B cell (primary cell): Measurements from ENCODE around the gene SHFL. TPM values are rescaled to one million over a fixed set of nuclear protein-coding genes. Genes with fewer than 3 reads are reported as not detected.

Experiments
- ATAC-seq: fragments of 200-7000 bp; cut with Tn5 transposase; one replicate; pipeline ENCODE4 v1.10.0; 2021; ENCODE audit warnings: low read depth, mild to moderate bottlenecking, moderate number of reproducible peaks, moderate library complexity
- CTCF ChIA-PET: fragments of 350-600 bp; sonication (Branson Sonifier 250); formaldehyde crosslinking; loops from one replicate; lab custom pipeline; 2021; ENCODE audit warnings: antibody characterized with exemption, inconsistent platforms; lab: Charles Lee
- POLR2A ChIA-PET: fragments of 350-600 bp; sonication (Branson Sonifier 250); formaldehyde crosslinking; loops from one replicate; lab custom pipeline; 2021; ENCODE audit warnings: antibody characterized with exemption; lab: Charles Lee
- DNase-seq: peaks from one replicate; pipeline ENCODE4 v3.0.0; 2013
- H2AFZ ChIP-seq: 2 replicates; pipeline ENCODE4 v1.6.1; 2012; ENCODE audit warnings: mild to moderate bottlenecking, low read depth, low read length; ENCODE audit not compliant: insufficient read depth, poor library complexity, severe bottlenecking
- H3K27ac ChIP-seq, 2 donors: 1 replicate in 1 of 2; 2 replicates in 1 of 2; pipeline ENCODE4 v1.5.1; 2012 to 2013; ENCODE audit warnings: low read length in 2 of 2, mild to moderate bottlenecking in 2 of 2, moderate library complexity in 1 of 2
- H3K27me3 ChIP-seq, 4 experiments: fragments of 200-600 bp in 1 of 4; sonication (generic) in 1 of 4; replicated peaks in 1 of 4; 1 replicate in 2 of 4; 2 replicates in 2 of 4; pipeline versions ENCODE4 v1.6.1 to v1.7.0; 2013 to 2016; ENCODE audit warnings: low read length in 3 of 4, mild to moderate bottlenecking in 2 of 4, mixed read lengths in 1 of 4, moderate library complexity in 1 of 4; ENCODE audit not compliant: insufficient read depth in 4 of 4, control insufficient read depth in 3 of 4; ENCODE audit errors: control extremely low read depth in 1 of 4
- H3K36me3 ChIP-seq, 2 experiments: replicated peaks in 1 of 2; 1 replicate in 1 of 2; 2 replicates in 1 of 2; pipeline versions ENCODE4 v1.6.1 to v1.7.1; 2013; ENCODE audit warnings: low read length in 1 of 2; ENCODE audit not compliant: insufficient read depth in 2 of 2, control insufficient read depth in 1 of 2; ENCODE audit errors: control extremely low read depth in 1 of 2, extremely low read depth in 1 of 2
- H3K4me1 ChIP-seq, 2 donors: fragments of 200-600 bp in 1 of 2; sonication (generic) in 1 of 2; 1 replicate in 1 of 2; 2 replicates in 1 of 2; pipeline versions ENCODE4 v1.5.1 to v1.6.1; 2013 to 2017; ENCODE audit warnings: low read length in 2 of 2; ENCODE audit not compliant: control insufficient read depth in 2 of 2, insufficient read depth in 2 of 2
- H3K4me2 ChIP-seq: replicated peaks from 2 replicates; pipeline ENCODE3; 2012; ENCODE audit warnings: mild to moderate bottlenecking, low read depth, low read length; ENCODE audit not compliant: poor library complexity, severe bottlenecking
- H3K4me3 ChIP-seq, 5 experiments: fragments of 200-600 bp in 1 of 5; sonication (generic) in 1 of 5; 1 replicate in 3 of 5; 2 replicates in 2 of 5; pipeline versions ENCODE4 v1.5.1 to v1.7.0; 2011 to 2016; ENCODE audit warnings: low read length in 4 of 5, mild to moderate bottlenecking in 4 of 5, low read depth in 2 of 5, control low read depth in 1 of 5, moderate library complexity in 1 of 5; ENCODE audit not compliant: insufficient read depth in 1 of 5; ENCODE audit errors: control extremely low read depth in 1 of 5, extremely low read depth in 1 of 5
- H3K79me2 ChIP-seq: fragments of 200-600 bp; sonication (generic); one replicate; pipeline ENCODE4 v1.6.0; 2016; ENCODE audit warnings: low read length; ENCODE audit not compliant: control insufficient read depth, insufficient read depth
- H3K9ac ChIP-seq: fragments of 200-600 bp; sonication (generic); 2 replicates; pipeline ENCODE4 v1.6.1; 2017; ENCODE audit warnings: mild to moderate bottlenecking, low read length, moderate library complexity
- H3K9me3 ChIP-seq, 3 donors: one replicate each; pipeline versions ENCODE4 v1.6.1 to v1.7.1; 2013; ENCODE audit warnings: low read length in 2 of 3; ENCODE audit not compliant: control insufficient read depth in 2 of 3, insufficient read depth in 1 of 3; ENCODE audit errors: control extremely low read depth in 1 of 3
- H4K20me1 ChIP-seq: 2 replicates; pipeline ENCODE4 v1.6.0; 2012; ENCODE audit warnings: mild to moderate bottlenecking, low read length; ENCODE audit not compliant: insufficient read depth, control insufficient read depth, poor library complexity, severe bottlenecking
- H3K27ac Mint-ChIP-seq: one replicate; pipeline ENCODE4 v1.8.0; 2021; ENCODE audit warnings: mixed read lengths
- H3K27me3 Mint-ChIP-seq: one replicate; pipeline ENCODE4 v1.8.0; 2021; ENCODE audit warnings: mixed read lengths
- H3K4me1 Mint-ChIP-seq: one replicate; pipeline ENCODE4 v1.8.0; 2021; ENCODE audit warnings: mixed read lengths
- H3K4me3 Mint-ChIP-seq: one replicate; pipeline ENCODE4 v1.8.0; 2021; ENCODE audit warnings: mixed read lengths
- H3K9me3 Mint-ChIP-seq: one replicate; pipeline ENCODE4 v1.8.0; 2022; ENCODE audit warnings: mixed read lengths; ENCODE audit not compliant: insufficient read depth
- EZH2 ChIP-seq: IDR thresholded peaks from 2 replicates; pipeline ENCODE4 v1.6.1; 2012; ENCODE audit warnings: borderline replicate concordance, low read depth, mild to moderate bottlenecking, moderate library complexity, low read length; ENCODE audit not compliant: insufficient read depth, poor library complexity, severe bottlenecking
- WGBS: methylation state at CpG from one replicate; pipeline ENCODE4 v1.1.5; 2013; ENCODE audit warnings: missing lambda C conversion rate; ENCODE audit not compliant: insufficient coverage; 5-methylcytosine and 5-hydroxymethylcytosine counted together
- intact Hi-C: fragments of 100-400 bp; cut with micrococcal nuclease; formaldehyde crosslinking; loops from one replicate; pipeline ENCODE4 v1.10.0; 2022
- polyA plus RNA-seq: library from polyadenylated mRNA; depleted of rRNA; stranded (reverse); fragments of >200 nt; gene quantifications from 2 replicates; pipeline ENCODE4 v1.2.3, GENCODE V29; 2012
- total RNA-seq, 2 donors: library from RNA; stranded (reverse); fragments of 120-200 nt in 1 of 2; gene quantifications; 1 replicate in 1 of 2; 2 replicates in 1 of 2; pipeline versions ENCODE4 v1.2.3 to v1.2.4, GENCODE V29; 2013 to 2022
- TF ChIP-seq, protein P1 (sequence below): fragments of 200-600 bp; IDR thresholded peaks from one replicate; pipeline ENCODE4 v1.8.0; 2022; ENCODE audit warnings: antibody characterized with exemption, mild to moderate bottlenecking

Gene SHFL
- total and polyA plus RNA-seq, 2 donors (not counting 1 experiment from before 2014, with no cell fraction given), result 109 to 205 TPM

DNA sequence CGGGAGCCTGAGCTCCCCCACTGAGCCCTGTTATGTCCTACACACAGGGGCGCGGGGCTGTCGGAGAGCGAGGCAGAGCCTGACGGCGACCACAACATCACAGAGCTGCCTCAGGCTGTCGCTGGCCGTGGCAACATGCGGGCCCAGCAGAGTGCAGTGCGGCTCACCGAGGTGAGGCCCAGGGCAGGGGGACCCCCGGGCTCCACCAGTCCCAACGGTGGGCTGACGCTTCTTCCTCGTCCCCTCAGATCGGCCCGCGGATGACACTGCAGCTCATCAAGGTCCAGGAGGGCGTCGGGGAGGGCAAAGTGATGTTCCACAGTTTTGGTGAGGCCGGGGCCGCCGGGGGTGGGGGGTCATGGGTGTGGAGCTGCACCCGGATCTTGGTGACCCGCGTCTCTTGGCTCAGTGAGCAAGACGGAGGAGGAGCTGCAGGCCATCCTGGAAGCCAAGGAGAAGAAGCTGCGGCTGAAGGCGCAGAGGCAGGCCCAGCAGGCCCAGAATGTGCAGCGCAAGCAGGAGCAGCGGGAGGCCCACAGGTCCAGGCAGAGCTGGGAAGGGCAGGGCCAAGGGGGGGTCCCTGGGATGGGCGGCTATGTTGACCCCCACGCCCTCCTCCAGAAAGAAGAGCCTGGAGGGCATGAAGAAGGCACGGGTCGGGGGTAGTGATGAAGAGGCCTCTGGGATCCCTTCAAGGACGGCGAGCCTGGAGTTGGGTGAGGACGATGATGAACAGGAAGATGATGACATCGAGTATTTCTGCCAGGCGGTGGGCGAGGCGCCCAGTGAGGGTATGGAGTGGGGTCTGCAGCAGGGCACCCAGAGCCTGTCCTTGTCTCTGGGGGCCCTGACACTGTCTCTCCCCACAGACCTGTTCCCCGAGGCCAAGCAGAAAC, 24.2 kb downstream of the SHFL start:
- H3K9ac ChIP-seq, result no peak overlapping the region
- H3K79me2 ChIP-seq, result peaks cover 39% of the 10 kb centered on the region
- H3K27ac ChIP-seq, result peak overlapping the region in 1 of 2 donors; percentile 69
- no peaks in the 10 kb centered on the region for H3K27me3 Mint-ChIP-seq
- H3K4me1 Mint-ChIP-seq, result peaks cover 50% of the 10 kb centered on the region
- no peak overlapping the region for H3K4me2 ChIP-seq
- DNase-seq, result peak; percentile 13
- peaks cover 65% of the 10 kb centered on the region for H4K20me1 ChIP-seq
- H2AFZ ChIP-seq, result no peak overlapping the region
- peak overlapping the region; percentile 54 for H3K4me3 Mint-ChIP-seq
- H3K27ac Mint-ChIP-seq, result peak overlapping the region; percentile 74
- no peak for ATAC-seq
- ChIA-PET POLR2A (interaction anchor here (0.6 to 6.6 kb wide), 3 partner anchors 9 to 445 kb away, joined by 3 to 62 read pairs (median 18); partner anchors contain the start of gene ANGPTL6), CTCF (interaction anchor here (1.2 to 15.9 kb wide), 4 partner anchors 8 to 83 kb away, joined by 3 to 263 read pairs (median 4); partner anchors contain the start of genes ANGPTL6 and PPAN)
- H3K27me3 ChIP-seq, result no peaks in the 10 kb centered on the region
- intact Hi-C loops, result no loop called here
- H3K9me3 ChIP-seq, result peaks cover 0 to 6% (median 0%) of the 10 kb centered on the region in 3 donors
- peaks cover 0 to 55% of the 10 kb centered on the region in 2 experiments for H3K36me3 ChIP-seq
- no peaks in the 10 kb centered on the region for H3K9me3 Mint-ChIP-seq
- peaks cover 43 to 57% of the 10 kb centered on the region in 2 donors for H3K4me1 ChIP-seq
- no peak for TF ChIP-seq EZH2
- WGBS, result 97% methylated on average over 43 of the region's 44 CpGs
- H3K4me3 ChIP-seq, result no peak overlapping the region

DNA sequence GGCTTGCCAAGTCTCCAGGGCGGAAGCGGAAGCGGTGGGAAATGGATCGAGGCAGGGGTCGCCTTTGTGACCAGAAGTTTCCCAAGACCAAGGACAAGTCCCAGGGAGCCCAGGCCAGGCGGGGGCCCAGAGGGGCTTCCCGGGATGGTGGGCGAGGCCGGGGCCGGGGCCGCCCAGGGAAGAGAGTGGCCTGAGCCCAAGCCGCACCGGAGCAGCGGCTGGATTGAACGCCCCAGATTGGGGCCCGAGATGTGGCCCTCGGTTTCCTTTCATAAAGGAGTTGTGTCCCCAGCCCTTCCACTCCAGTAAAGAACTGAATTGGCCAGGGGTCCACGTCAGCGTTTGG, 24.8 kb downstream of the SHFL start:
- peaks cover 0 to 61% of the 10 kb centered on the region in 2 experiments for H3K36me3 ChIP-seq
- no peak overlapping the region for H2AFZ ChIP-seq
- H3K4me3 ChIP-seq, result no peak overlapping the region
- 89% methylated on average over 18 of the region's 19 CpGs for WGBS
- H3K4me3 Mint-ChIP-seq, result peak overlapping the region; percentile 81
- H3K4me2 ChIP-seq, result peak overlapping the region; percentile 68
- peaks cover 0 to 6% (median 0%) of the 10 kb centered on the region in 3 donors for H3K9me3 ChIP-seq
- intact Hi-C loops, result no loop called here
- H4K20me1 ChIP-seq, result peaks cover 71% of the 10 kb centered on the region
- ATAC-seq (no peak), DNase-seq (no peak)
- POLR2A ChIA-PET, result interaction anchor here (0.6 to 6.6 kb wide), 3 partner anchors 9 to 82 kb away, joined by 3 to 62 read pairs (median 18); partner anchors contain the start of gene ANGPTL6
- CTCF ChIA-PET, result interaction anchor here (1.5 to 15.9 kb wide), 4 partner anchors 9 to 139 kb away, joined by 3 to 263 read pairs (median 6); partner anchors contain the start of genes ANGPTL6 and PPAN
- peak overlapping the region; percentile 90 for H3K27ac Mint-ChIP-seq
- peak overlapping the region; percentile 4 to 69 for H3K27ac ChIP-seq
- H3K27me3 Mint-ChIP-seq, result no peaks in the 10 kb centered on the region
- H3K9me3 Mint-ChIP-seq, result no peaks in the 10 kb centered on the region
- H3K4me1 Mint-ChIP-seq, result peaks cover 44% of the 10 kb centered on the region
- no peak for TF ChIP-seq EZH2
- TF ChIP-seq, protein P1, sequence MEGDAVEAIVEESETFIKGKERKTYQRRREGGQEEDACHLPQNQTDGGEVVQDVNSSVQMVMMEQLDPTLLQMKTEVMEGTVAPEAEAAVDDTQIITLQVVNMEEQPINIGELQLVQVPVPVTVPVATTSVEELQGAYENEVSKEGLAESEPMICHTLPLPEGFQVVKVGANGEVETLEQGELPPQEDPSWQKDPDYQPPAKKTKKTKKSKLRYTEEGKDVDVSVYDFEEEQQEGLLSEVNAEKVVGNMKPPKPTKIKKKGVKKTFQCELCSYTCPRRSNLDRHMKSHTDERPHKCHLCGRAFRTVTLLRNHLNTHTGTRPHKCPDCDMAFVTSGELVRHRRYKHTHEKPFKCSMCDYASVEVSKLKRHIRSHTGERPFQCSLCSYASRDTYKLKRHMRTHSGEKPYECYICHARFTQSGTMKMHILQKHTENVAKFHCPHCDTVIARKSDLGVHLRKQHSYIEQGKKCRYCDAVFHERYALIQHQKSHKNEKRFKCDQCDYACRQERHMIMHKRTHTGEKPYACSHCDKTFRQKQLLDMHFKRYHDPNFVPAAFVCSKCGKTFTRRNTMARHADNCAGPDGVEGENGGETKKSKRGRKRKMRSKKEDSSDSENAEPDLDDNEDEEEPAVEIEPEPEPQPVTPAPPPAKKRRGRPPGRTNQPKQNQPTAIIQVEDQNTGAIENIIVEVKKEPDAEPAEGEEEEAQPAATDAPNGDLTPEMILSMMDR, result no peak
- H3K79me2 ChIP-seq, result peaks cover 39% of the 10 kb centered on the region
- peaks cover 37 to 51% of the 10 kb centered on the region in 2 donors for H3K4me1 ChIP-seq
- no peak overlapping the region for H3K9ac ChIP-seq
- no peaks in the 10 kb centered on the region for H3K27me3 ChIP-seq
